Activated CD8-positive, alpha-beta memory T cell treated with anti-CD3 and anti-CD28 coated beads for 1 hour (primary cell): ENCODE data around the gene ARIH2.
"Not testable (repeated sequence)": the region's sequence is repeated elsewhere in the genome, so short reads cannot be mapped to it uniquely, and the experiment has no call there.

Experiments used
- DNase-seq, 2 donors: peaks; one replicate each; pipeline ENCODE4 v3.0.0-alpha.2; 2020; ENCODE audit warnings: low read depth in 1 of 2; ENCODE audit errors: extremely low read depth in 1 of 2

Gene ARIH2

DNA sequence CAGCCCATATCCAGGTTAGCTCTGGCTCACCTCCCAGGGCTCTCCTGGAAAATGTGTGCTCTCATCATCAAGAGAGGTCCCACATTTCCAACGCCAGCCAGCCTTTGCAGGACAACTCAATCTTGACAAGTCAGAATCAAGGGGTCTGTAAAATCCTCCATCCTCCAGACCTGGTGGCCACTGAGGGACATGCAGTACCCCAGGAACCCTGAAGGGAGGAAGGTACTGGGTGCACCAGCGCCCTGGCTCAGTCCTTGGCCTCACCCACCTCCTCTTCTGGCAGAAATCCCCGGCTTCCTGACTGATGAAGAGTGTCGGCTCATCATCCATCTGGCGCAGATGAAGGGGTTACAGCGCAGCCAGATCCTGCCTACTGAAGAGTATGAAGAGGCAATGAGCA lies 82.5 kb downstream of the ARIH2 start:
- no peak for DNase-seq

DNA sequence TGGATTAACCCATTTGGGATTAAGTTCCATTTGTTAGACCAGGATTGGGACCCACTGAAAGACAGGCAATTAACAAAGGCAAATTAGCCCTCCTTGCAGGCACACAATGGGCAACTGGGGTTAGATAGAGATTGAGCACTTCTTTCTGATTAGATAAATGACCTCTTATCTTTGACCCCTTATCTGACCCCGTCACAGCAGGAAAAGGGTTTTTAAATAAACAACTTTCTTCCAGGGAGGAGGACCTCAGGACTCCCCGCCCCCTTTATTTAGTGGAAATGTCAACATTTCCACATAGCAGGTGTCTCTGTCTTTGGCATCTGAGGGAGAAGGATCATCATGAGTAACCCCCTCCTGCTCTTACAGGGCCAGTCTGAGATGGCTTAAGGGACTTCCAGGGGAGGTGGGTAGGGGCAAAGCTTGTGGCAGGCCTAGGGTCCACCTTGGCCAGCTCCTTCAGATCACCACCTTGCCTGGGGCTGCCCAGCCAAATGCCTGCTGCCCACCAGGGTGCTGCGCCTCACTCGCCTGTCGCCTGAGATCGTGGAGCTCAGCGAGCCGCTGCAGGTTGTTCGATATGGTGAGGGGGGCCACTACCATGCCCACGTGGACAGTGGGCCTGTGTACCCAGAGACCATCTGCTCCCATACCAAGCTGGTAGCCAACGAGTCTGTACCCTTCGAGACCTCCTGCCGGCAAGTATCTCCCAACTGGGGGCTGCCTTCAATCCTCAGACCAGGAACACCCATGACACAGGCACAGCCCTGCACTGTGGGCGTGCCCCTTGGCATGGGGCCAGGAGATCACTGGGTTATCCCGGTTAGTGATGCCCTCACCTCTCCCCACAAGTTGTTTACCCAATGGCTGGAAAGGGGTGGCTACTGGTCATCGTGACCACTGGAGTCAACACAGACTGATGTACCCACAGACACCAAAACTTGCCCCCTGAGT lies 86.0 kb downstream of the ARIH2 start:
- DNase-seq, result no peak

DNA sequence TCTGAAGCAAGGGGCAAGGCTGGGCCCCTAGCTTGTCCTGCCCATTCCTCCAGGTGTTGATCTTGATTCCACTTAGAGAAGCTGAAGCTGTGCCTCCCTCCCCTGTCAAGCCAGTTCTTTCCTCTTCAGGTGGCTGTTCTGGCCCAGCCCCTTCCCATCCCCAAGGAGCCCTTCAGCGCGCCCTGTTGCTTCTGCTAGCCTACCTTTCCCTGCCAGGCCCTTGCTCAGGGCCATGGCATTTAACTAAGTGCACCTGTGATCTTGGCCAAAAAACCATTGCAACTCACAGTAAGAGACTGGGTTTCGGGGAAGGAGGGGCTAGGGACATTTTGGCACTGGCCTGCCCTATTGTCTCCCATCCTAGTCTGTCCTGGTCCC lies 86.7 kb downstream of the ARIH2 start:
- DNase-seq, result no peak

DNA sequence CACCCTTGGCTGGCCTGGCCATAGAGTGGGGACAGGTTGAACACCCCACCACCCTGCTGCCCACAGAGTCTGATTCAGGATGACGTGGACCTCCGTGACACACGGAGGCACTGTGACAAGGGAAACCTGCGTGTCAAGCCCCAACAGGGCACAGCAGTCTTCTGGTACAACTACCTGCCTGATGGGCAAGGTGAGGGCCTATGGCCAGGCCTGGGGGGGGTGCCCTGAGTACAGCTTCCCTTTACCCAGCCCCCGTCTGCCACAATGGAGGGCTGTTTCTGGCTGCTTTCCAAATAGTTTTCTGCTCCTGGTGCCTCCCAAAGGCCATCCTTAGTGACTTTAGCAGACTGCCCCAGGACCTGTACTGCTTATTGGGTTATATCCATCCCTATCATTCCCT lies 87.4 kb downstream of the ARIH2 start:
- no peak for DNase-seq

DNA sequence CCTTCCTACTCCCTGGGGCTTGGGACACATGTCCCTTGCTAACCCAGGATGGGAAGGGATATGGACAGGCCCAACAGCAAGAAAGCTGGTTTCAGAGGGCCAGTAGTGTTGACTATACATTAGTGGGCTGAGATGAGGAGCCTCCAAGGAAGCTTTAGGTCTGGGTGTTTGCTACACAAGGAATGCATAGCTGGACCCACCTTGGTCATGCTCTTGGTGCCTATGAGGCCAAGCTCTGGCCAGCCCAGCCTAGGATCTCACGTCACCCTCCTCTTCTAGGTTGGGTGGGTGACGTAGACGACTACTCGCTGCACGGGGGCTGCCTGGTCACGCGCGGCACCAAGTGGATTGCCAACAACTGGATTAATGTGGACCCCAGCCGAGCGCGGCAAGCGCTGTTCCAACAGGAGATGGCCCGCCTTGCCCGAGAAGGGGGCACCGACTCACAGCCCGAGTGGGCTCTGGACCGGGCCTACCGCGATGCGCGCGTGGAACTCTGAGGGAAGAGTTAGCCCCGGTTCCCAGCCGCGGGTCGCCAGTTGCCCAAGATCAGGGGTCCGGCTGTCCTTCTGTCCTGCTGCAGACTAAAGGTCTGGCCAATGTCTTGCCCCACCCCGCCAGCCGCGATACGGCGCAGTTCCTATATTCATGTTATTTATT lies 87.9 kb downstream of the ARIH2 start:
- DNase-seq, result no peak

DNA sequence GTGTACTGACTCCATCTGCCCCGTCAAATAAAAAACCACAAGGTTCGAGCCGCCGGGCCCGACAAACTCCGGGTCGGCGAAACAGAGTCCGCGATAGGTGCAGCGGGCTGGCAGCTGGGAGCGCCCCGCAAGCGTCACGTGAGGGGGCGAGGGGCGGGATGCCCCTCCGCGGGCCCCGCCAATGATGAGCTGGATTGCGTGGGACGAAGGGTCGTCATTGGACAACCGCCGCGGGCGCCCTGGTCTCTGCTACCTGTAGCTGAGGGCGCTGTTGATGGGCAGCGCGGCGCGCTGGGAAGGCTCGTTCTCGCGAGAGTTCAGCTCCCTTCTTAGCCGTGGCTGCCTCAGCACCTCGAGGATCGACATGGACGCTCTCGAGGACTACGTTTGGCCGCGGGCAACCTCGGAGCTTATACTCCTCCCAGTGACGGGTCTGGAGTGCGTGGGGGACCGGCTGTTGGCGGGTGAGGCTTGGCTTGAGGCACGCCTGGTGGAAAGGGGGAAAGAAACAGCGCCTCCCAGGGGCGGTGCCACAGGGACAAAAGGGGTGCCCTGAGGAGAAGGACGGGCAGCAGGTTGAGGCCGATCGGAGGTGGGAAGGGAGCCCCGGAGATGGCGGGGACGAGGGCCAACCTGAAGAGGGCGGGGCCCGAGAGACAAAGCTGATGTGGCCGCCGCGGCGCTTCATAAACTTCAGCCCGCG lies 88.6 kb downstream of the ARIH2 start, which contains the start of gene WDR6:
WDR6 (plus strand) TSS at position 324 of the 703 bp plus-strand sequence; CDS start at position 365, 41 bp downstream.
- peak; percentile 89 to 92 for DNase-seq

DNA sequence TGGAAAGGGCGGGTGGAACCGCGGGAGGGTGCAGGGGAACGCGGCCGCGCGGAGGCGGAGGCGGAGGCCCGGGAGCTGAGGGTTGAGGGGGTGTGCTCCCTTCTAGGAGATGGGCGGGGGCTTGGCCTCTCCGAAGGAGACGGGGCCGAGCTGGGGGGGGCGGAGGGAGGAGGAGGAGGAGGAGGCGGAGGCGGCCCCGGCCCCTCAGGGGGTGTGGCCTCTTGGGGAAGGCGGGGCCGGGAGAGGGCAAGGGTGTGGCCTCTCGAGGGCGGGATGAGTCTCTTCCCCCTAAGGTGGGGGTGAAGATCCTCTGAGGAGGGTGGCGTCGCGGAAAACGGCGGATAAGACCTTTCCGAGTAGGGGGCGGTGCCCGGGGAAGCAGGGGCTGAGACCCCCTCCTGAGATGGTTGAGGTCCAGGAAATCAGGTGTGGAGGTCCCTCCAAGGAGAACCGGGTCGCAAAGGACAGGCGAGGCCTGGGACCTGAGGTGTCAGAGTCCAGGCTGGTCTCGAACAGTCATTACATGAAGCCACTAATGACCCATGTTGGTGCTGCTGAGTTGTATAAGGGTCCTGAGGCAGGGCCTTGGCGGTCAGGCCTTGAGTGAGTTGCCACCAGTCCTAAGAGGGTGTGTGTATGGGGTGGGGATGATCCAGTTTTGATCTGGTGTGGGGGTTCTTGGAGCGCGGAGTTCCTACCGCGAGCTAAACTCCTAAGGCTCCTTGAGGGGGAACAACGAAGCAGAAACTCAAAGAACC lies 89.3 kb downstream of the ARIH2 start:
- DNase-seq, result peak; percentile 64 to 82

DNA sequence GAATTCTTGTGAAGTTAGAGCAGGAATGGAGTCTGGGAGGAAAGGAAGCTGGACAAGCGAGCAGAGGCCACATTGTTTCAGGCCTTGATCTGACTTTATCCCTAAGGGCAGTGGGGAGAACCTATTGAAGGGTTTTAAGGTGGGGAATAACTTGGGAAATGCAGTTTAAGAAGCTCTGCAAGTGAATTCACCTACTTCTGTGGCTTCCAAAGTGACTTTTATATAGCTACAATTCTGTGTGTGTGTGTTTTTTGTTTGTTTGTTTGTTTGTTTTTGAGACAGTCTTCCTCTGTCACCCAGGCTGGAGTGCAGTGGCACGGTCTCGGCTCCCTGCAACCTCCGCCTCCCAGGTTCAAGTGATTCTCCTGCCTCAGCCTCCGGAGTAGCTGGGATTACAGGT lies 90.0 kb downstream of the ARIH2 start:
- not testable (repeated sequence) for DNase-seq

DNA sequence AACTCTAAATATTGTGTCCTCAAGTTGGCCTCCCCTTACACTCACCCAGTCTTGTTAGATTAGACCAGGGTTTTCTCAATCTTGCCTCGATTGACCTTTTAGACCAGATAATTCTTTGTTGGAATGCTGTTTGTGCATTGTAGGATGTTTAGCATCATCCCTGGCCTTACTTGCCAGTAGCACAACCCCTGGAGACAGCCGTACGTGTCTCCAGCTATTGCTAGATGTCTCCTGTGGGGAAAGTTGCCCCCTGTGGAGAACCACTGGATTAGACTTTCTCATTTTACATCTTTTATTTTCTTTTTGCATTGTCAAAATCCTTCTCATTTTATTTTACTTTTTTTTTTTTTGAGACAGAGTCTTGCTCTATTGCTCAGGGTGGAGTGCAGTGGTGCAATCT lies 90.8 kb downstream of the ARIH2 start:
- DNase-seq, result no peak

DNA sequence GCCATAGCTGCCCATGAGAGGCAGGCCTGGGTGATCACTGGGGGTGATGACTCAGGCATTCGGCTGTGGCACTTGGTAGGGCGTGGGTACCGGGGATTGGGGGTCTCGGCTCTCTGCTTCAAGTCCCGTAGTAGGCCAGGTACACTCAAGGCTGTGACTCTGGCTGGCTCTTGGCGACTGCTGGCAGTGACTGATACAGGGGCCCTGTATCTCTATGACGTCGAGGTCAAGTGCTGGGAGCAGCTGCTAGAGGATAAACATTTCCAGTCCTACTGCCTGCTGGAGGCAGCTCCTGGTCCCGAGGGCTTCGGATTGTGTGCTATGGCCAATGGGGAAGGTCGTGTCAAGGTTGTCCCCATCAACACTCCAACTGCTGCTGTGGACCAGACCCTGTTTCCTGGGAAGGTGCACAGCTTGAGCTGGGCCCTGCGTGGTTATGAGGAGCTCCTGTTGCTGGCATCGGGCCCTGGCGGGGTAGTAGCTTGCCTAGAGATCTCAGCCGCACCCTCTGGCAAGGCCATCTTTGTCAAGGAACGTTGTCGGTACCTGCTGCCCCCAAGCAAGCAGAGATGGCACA lies 93.9 kb downstream of the ARIH2 start:
- DNase-seq, result no peak

DNA sequence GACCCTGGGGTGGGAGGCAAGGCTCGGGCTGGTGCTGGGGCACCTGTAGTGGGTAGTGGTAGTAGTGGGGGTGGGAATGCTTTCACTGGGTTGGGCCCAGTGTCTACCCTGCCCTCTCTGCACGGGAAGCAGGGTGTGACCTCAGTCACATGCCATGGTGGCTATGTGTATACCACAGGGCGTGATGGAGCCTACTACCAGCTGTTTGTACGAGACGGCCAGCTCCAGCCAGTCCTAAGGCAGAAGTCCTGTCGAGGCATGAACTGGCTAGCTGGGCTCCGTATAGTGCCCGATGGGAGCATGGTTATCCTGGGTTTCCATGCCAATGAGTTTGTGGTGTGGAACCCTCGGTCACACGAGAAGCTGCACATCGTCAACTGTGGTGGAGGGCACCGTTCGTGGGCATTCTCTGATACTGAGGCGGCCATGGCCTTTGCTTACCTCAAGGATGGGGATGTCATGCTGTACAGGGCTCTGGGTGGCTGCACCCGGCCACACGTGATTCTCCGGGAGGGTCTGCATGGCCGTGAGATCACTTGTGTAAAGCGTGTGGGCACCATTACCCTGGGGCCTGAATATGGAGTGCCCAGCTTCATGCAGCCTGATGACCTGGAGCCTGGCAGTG lies 94.6 kb downstream of the ARIH2 start:
- DNase-seq, result no peak

DNA sequence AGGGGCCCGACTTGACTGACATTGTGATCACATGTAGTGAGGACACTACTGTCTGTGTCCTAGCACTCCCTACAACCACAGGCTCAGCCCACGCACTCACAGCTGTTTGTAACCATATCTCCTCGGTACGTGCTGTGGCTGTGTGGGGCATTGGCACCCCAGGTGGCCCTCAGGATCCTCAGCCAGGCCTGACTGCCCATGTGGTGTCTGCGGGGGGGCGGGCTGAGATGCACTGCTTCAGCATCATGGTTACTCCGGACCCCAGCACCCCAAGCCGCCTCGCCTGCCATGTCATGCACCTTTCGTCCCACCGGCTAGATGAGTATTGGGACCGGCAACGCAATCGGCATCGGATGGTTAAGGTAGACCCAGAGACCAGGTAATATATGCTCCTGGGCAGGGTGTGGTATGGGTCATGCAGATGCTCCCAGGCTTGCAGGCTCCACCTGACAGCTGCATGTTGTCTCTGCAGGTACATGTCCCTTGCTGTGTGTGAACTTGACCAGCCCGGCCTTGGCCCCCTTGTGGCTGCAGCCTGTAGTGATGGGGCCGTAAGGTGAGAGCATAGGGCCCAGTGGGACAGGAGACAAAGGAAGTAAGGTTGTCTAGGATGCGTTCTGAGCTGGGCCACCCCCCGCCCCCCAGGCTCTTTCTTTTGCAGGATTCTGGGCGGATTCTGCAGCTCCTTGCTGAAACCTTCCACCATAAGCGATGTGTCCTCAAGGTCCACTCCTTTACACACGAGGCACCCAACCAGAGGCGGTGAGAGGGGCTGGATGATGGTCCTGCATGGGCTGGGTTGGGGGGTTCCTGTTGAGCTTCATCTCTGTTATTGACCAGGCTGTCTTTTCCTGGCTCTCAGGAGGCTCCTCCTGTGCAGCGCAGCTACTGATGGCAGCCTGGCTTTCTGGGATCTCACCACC lies 95.4 kb downstream of the ARIH2 start:
- DNase-seq, result no peak

DNA sequence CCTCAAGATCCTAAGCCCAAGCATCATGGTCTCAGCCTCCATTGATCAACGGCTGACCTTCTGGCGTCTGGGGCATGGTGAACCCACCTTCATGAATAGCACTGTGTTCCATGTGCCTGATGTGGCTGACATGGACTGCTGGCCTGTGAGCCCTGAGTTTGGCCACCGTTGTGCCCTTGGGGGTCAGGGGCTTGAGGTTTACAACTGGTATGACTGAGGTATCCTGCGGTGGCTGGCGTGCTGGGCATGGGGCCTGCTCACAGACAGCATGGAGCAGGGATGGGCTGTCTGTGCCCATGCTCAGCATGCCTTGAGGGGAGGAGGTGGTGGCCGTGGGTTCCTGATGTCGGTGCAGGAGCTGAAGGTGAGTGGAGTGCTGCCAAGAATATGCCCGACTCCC lies 96.4 kb downstream of the ARIH2 start:
- DNase-seq, result no peak

DNA sequence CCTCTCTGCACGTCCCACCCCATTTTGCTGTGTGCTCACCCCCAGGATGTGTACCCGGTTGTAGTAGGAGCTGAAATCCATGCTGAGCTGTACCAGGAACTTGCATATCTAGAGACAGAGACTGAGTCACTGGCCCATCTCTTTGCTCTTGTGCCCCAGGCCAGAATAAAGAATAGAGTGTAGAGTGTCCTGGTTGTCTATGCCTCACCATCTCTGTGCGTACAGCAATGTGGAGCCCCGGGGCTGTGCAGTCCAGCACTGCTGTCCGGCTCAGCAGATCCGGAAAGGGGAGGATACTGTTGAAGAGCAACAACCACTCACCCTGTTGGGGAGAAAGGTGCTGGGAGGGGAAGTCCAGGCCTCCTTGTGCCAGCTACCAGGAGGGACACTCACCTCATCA lies 97.1 kb downstream of the ARIH2 start:
- no peak for DNase-seq

DNA sequence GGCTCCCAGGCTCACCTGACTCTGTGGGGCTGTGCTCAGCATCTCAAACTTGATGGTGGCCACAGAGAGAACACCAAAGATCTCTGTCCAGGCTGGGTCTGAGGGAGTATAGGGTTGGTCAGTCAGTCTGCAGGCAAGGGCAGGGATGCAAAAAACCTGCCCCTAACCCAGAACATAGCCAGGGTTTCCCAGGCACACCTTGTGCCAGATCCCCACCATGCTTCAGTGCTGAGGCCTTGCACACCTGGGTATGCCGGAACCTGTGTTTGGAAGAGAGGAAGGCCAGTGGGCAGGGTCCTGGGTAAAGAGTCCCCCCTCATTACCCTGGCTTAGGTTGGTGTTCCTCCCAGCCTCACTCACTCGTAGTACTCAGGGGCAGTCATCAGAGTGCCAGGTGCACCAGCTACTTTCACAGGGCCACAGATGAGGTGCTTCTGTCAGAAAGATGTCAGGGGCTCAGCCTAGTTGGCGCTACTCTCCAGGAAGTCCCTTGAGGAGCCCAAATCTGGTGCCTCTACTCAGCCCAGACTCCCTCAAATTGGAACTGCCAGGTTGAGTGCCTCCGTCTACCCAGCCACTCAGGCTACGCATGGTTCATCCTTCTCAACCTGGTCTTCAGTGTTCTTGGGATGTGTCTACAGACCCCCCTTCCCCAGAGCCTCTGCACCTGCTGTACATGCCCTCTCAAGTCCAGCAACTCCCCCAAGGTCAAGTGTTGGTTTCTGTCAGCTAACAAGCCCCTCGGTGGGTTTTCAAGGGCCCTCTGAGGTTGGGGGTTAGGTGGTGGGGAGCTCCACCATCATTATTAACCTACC lies 98.0 kb downstream of the ARIH2 start:
- no peak for DNase-seq

DNA sequence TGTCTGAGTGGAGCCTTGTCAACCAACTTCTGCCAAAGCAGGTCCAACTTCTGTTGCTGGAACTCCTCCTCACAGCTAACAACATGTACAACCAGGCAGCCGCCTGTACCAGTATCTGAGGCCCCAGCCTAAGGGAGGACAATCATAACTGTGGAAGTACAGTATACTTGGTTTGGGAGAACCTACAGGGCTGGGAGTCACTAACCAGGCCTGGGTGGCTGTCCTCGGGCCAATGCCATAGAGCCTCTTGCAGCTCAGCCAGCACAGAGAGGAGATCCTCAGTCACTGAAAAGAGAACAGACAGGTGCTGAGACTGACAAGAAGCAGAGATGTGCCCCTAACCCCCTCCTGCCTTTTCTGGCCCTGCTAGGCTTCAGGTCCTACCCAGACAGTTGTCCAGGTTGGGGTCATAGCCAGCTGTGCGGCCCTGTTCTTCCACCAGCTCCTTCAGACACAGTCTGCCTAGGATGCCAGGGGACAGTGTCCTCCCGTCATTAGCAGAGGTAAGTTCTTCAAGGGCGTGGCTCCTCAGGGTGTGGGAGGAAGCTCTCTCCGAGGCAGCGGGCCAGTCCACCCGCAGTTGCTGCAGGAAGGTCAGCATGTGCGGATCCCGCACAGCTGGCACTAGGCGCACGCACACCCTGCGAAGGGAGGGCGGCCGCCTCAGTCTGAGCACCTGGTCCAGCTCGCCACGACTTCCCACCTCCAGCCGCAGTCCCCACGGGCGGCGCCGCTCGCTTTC lies 98.8 kb downstream of the ARIH2 start:
- DNase-seq, result no peak

DNA sequence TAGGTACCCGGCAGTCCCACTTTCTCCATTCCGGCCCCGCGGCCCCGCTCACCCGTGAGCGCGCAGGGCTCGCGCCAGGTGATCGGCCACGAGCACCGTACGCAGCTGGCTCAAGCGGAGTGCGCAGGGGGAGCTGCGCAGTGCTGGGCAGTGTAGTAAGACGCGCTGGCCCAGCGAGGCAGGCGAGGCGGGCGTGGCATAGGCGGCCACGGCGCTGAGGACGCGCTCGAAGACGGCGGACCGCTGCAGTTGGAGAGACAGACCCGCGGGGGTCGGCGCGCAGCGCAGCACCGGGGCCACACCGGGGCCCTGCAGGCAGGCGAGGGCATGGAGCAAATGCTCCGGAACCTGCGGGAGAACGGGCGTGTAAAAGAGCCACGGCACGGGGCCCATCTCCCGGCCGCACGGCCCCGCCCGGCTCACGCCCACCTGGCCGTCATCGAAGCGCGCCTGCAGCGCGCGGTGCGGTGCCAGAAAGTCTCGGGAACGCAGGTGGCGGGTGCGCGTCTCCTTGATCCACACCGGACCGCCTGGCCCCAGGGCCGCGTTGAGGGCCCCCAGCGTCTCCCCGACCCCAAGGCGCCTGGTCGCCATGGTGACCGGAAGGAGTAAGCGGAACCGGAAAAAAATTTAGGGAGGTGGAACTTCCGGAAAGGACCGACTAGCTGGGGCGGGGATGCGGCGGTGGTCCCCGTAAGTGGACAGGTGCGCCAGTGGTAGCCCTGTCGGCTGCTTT lies 99.5 kb downstream of the ARIH2 start, which contains the start of gene DALRD3:
DALRD3 (minus strand) TSS at position 610 of the 736 bp plus-strand sequence; CDS start at position 594, 16 bp downstream.
- peak in 1 of 2 donors; percentile 36 for DNase-seq
